A549 (cell line): ENCODE measurements around the gene RNF112.

Experiments used
- EP300 ChIP-seq, 2 experiments: fragments of >200 bp; sonication (Bioruptor Twin); formaldehyde crosslinking; IDR thresholded peaks; 2 replicates in 1 of 2; 3 replicates in 1 of 2; pipeline ENCODE4 v1.6.1; 2016 to 2017
- HOXA7 ChIP-seq: fragments of 250-450 bp; sonication (Bioruptor Pico); IDR thresholded peaks from 2 replicates; pipeline ENCODE4 v1.5.0; 2020; ENCODE audit warnings: mild to moderate bottlenecking, moderate library complexity
- POLR2A ChIP-seq: IDR thresholded peaks from 2 replicates; pipeline ENCODE4 v1.6.1; 2012; ENCODE audit warnings: mild to moderate bottlenecking, low read length
- POLR2AphosphoS2 ChIP-seq: conservative IDR thresholded peaks from 2 replicates; pipeline ENCODE4 v1.6.1; 2012; ENCODE audit warnings: low read length, improper control_type of control experiment, inconsistent platforms
- RCOR1 ChIP-seq: fragments of 150-350 bp; IDR thresholded peaks from 2 replicates; pipeline ENCODE4 v1.6.1; 2014; ENCODE audit warnings: antibody characterized with exemption, low read length, low read depth
- RFX5 ChIP-seq: fragments of 450-650 bp; IDR thresholded peaks from 2 replicates; pipeline ENCODE4 v1.7.1; 2014; ENCODE audit warnings: antibody characterized with exemption, mild to moderate bottlenecking, moderate library complexity
- TFCP2L1 ChIP-seq: fragments of 250-450 bp; sonication (Bioruptor Pico); IDR thresholded peaks from 2 replicates; pipeline ENCODE4 v1.5.0; 2021; ENCODE audit warnings: mild to moderate bottlenecking
- TF ChIP-seq, protein P1 (sequence below): fragments of >200 bp; sonication (Bioruptor Twin); formaldehyde crosslinking; IDR thresholded peaks from 3 replicates; pipeline ENCODE4 v1.5.1; 2016
- TF ChIP-seq, protein P2 (sequence below): IDR thresholded peaks from 2 replicates; pipeline ENCODE4 v1.6.1; 2012; ENCODE audit warnings: low read depth, borderline replicate concordance
- TF ChIP-seq, protein P3 (sequence below): fragments of 250-450 bp; sonication (Bioruptor Pico); IDR thresholded peaks from 2 replicates; pipeline ENCODE4 v1.5.0; 2020; ENCODE audit warnings: low read depth, mild to moderate bottlenecking, moderate library complexity
- TF ChIP-seq, protein P4 (sequence below): fragments of >200 bp; sonication (Bioruptor Twin); formaldehyde crosslinking; IDR thresholded peaks from 3 replicates; pipeline ENCODE4 v1.6.1; 2016
- TF ChIP-seq, protein P5 (sequence below): IDR thresholded peaks from 2 replicates; pipeline ENCODE4 v1.6.1; 2012
- TF ChIP-seq, protein P6 (sequence below): IDR thresholded peaks from 2 replicates; pipeline ENCODE4 v1.6.1; 2012

DNA sequence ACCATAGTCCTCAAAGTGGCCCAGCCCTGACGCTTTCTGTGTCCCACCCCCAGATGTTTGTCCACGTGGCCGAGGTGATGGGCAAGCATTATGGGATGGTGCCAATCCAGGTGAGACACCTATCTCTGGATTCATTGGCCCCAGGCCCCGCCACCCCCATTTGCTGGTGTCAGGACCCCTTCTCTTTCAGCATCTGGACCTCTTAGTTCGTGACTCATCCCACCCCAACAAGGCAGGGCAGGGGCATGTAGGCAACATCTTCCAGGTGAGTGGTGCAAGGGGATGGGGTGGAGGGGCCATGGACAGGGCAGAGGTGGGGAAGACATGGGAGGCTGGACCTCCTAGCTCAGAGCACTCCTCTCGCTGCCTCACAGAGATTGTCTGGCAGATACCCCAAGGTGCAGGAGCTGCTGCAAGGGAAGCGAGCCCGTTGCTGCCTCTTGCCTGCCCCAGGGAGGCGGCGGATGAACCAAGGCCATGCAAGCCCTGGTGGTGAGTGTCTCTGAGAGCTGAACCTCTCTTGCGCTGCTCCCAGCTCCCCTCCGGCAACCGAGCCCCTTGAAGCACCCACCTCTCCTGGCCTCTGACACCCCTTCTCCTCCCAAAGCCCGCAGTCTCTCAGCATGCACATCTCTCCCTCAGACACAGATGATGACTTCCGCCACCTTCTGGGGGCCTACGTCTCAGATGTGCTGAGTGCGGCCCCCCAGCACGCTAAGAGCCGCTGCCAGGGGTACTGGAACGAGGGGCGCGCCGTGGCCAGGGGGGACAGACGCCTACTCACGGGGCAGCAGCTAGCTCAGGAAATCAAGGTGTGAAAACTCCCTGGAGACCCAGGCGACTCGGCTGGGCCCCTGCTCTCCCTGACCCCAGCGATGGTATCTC, 3.6 kb downstream of the RNF112 start:
- TF ChIP-seq POLR2AphosphoS2 (no peak), RFX5 (no peak), RCOR1 (no peak), EP300 (IDR thresholded peaks at IDR 0.05) (no peak), HOXA7 (CRISPR knock-in tag) (no peak), TFCP2L1 (CRISPR knock-in tag) (no peak), POLR2A (no peak)
- TF ChIP-seq, protein P1, sequence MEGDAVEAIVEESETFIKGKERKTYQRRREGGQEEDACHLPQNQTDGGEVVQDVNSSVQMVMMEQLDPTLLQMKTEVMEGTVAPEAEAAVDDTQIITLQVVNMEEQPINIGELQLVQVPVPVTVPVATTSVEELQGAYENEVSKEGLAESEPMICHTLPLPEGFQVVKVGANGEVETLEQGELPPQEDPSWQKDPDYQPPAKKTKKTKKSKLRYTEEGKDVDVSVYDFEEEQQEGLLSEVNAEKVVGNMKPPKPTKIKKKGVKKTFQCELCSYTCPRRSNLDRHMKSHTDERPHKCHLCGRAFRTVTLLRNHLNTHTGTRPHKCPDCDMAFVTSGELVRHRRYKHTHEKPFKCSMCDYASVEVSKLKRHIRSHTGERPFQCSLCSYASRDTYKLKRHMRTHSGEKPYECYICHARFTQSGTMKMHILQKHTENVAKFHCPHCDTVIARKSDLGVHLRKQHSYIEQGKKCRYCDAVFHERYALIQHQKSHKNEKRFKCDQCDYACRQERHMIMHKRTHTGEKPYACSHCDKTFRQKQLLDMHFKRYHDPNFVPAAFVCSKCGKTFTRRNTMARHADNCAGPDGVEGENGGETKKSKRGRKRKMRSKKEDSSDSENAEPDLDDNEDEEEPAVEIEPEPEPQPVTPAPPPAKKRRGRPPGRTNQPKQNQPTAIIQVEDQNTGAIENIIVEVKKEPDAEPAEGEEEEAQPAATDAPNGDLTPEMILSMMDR = no peak
- TF ChIP-seq, protein P2, sequence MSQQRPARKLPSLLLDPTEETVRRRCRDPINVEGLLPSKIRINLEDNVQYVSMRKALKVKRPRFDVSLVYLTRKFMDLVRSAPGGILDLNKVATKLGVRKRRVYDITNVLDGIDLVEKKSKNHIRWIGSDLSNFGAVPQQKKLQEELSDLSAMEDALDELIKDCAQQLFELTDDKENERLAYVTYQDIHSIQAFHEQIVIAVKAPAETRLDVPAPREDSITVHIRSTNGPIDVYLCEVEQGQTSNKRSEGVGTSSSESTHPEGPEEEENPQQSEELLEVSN = no peak
- TF ChIP-seq, protein P3, sequence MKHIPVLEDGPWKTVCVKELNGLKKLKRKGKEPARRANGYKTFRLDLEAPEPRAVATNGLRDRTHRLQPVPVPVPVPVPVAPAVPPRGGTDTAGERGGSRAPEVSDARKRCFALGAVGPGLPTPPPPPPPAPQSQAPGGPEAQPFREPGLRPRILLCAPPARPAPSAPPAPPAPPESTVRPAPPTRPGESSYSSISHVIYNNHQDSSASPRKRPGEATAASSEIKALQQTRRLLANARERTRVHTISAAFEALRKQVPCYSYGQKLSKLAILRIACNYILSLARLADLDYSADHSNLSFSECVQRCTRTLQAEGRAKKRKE = no peak
- TF ChIP-seq, protein P4, sequence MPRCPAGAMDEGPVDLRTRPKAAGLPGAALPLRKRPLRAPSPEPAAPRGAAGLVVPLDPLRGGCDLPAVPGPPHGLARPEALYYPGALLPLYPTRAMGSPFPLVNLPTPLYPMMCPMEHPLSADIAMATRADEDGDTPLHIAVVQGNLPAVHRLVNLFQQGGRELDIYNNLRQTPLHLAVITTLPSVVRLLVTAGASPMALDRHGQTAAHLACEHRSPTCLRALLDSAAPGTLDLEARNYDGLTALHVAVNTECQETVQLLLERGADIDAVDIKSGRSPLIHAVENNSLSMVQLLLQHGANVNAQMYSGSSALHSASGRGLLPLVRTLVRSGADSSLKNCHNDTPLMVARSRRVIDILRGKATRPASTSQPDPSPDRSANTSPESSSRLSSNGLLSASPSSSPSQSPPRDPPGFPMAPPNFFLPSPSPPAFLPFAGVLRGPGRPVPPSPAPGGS = no peak
- TF ChIP-seq, protein P5, sequence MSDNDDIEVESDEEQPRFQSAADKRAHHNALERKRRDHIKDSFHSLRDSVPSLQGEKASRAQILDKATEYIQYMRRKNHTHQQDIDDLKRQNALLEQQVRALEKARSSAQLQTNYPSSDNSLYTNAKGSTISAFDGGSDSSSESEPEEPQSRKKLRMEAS = no peak
- TF ChIP-seq, protein P6, sequence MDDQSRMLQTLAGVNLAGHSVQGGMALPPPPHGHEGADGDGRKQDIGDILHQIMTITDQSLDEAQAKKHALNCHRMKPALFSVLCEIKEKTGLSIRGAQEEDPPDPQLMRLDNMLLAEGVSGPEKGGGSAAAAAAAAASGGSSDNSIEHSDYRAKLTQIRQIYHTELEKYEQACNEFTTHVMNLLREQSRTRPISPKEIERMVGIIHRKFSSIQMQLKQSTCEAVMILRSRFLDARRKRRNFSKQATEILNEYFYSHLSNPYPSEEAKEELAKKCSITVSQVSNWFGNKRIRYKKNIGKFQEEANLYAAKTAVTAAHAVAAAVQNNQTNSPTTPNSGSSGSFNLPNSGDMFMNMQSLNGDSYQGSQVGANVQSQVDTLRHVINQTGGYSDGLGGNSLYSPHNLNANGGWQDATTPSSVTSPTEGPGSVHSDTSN = no peak
